Skeletal muscle tissue (tissue), 4 donors: Measurements from ENCODE around the gene THNSL1. TPM values are rescaled to one million over a fixed set of nuclear protein-coding genes. Genes with fewer than 3 reads are reported as not detected.

ENCODE experiments used
- H3K27ac ChIP-seq: one replicate; pipeline ENCODE4 v1.7.0; 2013; ENCODE audit warnings: mild to moderate bottlenecking, low read depth, low read length, inconsistent platforms
- H3K27me3 ChIP-seq, 3 donors: one replicate each; pipeline ENCODE4 v1.7.0; 2013; ENCODE audit warnings: low read length in 3 of 3; ENCODE audit not compliant: control insufficient read depth in 3 of 3, insufficient read depth in 3 of 3
- H3K36me3 ChIP-seq, 3 donors: one replicate each; pipeline ENCODE4 v1.7.0; 2013; ENCODE audit warnings: low read length in 3 of 3; ENCODE audit not compliant: control insufficient read depth in 3 of 3, insufficient read depth in 3 of 3
- H3K4me1 ChIP-seq, 3 donors: one replicate each; pipeline ENCODE4 v1.7.0; 2013; ENCODE audit warnings: low read length in 3 of 3, mild to moderate bottlenecking in 3 of 3; ENCODE audit not compliant: control insufficient read depth in 3 of 3, insufficient read depth in 3 of 3
- H3K4me3 ChIP-seq, 3 donors: one replicate each; pipeline ENCODE4 v1.7.0; 2013; ENCODE audit warnings: low read length in 3 of 3
- H3K9ac ChIP-seq, 3 donors: one replicate each; pipeline ENCODE4 v1.7.0; 2013; ENCODE audit warnings: low read length in 3 of 3, mild to moderate bottlenecking in 3 of 3, moderate library complexity in 2 of 3, low read depth in 1 of 3
- H3K9me3 ChIP-seq, 3 donors: one replicate each; pipeline ENCODE4 v1.7.0; 2013; ENCODE audit warnings: low read length in 3 of 3; ENCODE audit not compliant: control insufficient read depth in 3 of 3
- total RNA-seq: library from RNA; depleted of rRNA; stranded (reverse); fragments of >200 nt; gene quantifications from one replicate; pipeline ENCODE4 v1.2.3, GENCODE V29; 2014
- donor health status: Osteomylitis.

THNSL1 gene
- total RNA-seq, 1 donor from 2014 or later, result 6.8 TPM

DNA sequence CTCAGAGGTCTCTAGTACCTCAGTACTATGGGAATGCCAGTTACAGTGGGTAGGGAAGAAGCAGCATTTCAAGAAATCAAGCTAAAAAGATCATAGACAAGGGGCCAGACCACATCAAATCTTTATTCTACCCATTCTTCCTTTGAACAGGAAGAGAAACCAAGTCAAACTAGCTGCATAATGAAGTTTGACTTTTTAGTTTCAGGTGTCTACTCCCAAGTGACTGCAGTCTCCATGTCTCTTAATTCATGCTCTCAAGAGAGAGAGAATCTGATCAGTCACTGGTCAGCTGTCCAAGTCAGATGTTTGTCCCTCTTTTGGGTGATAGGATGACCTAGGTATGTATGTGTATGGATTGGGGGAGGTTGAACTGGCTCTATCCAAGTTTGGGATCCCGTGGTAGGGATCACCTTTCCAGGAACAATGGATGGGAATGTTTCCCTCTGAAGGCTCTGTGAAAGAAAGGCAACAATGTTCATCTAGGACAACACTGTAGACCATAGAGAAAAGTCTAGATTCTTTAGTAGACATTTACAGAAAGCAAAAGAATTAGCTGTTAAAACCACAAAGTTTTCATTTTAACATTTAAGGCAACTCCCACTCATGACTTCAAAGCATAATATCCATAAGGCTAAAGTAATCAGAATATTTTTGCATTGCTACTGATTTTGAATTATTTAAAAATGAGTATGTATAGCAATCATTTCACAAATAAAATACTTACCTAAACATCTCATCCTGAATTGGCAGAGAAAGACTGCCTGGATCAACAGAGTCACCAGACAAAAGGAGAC, 33.9 kb upstream of the THNSL1 start:
- no peak overlapping the region for H3K4me3 ChIP-seq
- no peaks in the 10 kb centered on the region for H3K9me3 ChIP-seq
- H3K4me1 ChIP-seq, result no peaks in the 10 kb centered on the region
- H3K9ac ChIP-seq, result no peak overlapping the region
- no peaks in the 10 kb centered on the region for H3K36me3 ChIP-seq
- H3K27ac ChIP-seq, result no peak overlapping the region
- no peaks in the 10 kb centered on the region for H3K27me3 ChIP-seq

DNA sequence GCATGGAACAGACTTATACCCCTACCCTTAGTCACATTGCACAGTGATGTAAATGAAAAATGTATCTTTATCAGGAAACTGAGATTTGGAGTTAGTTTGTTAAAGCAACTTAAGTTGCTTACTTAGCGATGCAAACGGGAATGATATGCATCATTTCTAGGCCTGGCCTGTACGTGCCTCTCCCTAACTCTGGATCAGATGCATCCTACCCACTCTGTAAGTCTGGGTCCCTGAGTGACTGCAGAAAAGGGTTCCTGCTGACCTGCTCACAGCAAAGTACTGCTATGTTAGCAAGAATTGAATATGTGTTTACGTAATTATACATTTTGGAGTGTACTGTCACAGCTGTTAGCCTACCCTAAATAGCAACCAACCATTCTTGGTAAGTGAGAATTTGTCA, 33.3 kb upstream of the THNSL1 start:
- no peaks in the 10 kb centered on the region for H3K36me3 ChIP-seq
- no peak overlapping the region for H3K4me3 ChIP-seq
- no peaks in the 10 kb centered on the region for H3K4me1 ChIP-seq
- H3K27me3 ChIP-seq, result no peaks in the 10 kb centered on the region
- no peaks in the 10 kb centered on the region for H3K9me3 ChIP-seq
- no peak overlapping the region for H3K9ac ChIP-seq
- no peak overlapping the region for H3K27ac ChIP-seq

DNA sequence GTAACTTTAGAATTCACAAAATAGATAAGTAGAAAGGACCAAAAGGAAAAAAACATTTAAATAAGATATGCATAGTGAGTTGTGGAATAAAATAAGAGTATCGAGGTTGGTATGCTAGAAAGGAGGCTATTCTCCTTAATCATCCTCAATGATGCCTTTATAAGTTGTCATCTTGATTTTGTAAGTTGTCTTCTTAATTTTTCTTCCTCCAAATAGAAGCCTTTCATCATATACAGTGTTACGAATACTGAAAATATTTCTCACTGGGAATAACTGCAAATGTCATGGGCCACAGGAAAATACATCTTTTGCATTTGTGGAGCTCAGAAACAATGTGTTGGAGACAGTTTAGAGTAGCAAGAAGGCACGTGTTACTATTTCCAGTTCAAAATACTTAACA, 32.5 kb upstream of the THNSL1 start:
- Histone ChIP-seq H3K9me3 (no peaks in the 10 kb centered on the region), H3K9ac (no peak overlapping the region), H3K4me1 (no peaks in the 10 kb centered on the region), H3K27ac (no peak overlapping the region), H3K4me3 (no peak overlapping the region), H3K27me3 (no peaks in the 10 kb centered on the region), H3K36me3 (no peaks in the 10 kb centered on the region)

DNA sequence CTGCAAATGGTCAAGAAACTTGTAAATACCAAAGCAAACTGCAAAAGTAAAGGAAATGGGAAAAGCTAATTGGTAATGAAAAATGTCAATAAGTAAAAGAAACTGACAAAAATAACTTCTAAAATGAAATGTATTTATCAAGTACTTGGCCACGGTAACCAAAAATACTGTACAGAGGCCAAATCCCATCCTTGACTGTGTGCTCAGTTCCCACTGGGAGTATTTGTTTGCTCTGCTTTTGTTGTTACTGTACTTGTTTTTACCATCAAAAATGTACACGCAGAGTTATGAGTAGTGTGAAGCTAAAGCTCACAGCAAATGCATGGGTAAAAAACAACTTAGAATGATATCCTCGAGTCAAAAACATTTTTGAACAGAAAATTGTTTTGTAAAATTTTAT, 31.5 kb upstream of the THNSL1 start:
- Histone ChIP-seq H3K4me1 (no peaks in the 10 kb centered on the region), H3K9ac (no peak overlapping the region), H3K27ac (no peak overlapping the region), H3K9me3 (no peaks in the 10 kb centered on the region), H3K36me3 (no peaks in the 10 kb centered on the region), H3K4me3 (no peak overlapping the region), H3K27me3 (no peaks in the 10 kb centered on the region)

DNA sequence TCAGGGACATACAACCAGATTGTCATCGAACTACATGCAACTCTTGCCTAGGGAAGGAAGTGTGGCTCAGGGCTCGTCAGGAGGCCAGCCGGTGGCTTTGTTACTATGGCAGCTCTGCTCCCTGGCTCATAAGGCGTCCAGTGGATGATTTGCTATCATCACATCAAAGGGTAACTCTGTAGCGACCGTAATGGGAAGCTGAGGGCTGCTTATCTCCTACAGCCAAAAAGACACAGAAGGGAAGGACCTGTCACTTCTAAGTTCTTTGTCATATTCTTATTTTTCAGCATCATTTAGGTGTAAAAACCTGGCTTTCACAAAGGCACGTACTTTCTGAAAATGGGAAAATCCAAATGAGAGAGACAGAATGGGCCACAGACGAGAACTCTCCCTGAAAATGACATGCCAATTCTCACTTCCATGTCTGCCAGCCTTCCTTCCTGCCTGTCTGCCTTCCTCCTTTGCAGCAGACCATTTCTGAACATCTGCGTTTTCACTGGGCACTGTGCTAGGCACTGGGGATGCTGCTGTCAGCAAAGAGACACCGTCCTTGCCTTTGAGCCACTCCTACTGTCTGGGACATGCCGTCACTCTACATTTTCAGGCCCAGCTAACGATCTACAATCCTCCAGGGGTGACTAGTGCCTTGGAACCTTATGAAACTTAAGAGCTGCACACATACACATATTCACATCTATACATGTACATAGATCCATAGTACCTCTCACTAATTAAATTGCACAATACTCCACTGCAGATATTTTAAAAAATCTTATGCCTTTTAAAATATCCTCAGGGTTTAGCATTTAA, 27.4 kb upstream of the THNSL1 start:
- H3K36me3 ChIP-seq, result no peaks in the 10 kb centered on the region
- H3K27ac ChIP-seq, result no peak overlapping the region
- H3K4me1 ChIP-seq, result no peaks in the 10 kb centered on the region
- H3K9ac ChIP-seq, result no peak overlapping the region
- H3K4me3 ChIP-seq, result no peak overlapping the region
- no peaks in the 10 kb centered on the region for H3K27me3 ChIP-seq
- no peaks in the 10 kb centered on the region for H3K9me3 ChIP-seq

DNA sequence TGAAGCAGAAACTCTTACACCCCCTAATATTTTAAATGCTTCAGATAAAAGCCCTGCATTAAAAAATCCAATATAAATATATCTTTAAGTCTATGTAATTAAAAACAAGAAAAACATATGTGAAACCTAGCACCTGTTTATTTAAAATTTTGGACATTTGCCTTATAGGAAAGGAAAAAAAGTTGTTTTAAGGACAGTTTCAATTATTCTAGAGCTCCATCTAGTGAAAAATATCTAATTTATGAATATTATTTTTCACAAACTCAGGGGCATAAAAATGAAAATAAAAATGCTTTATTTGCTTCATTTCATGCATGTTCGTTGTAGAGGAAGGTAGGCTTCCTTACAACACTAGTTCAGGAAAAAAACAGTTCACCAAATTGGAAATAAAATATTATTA, 26.5 kb upstream of the THNSL1 start:
- H3K9me3 ChIP-seq, result no peaks in the 10 kb centered on the region
- H3K4me3 ChIP-seq, result no peak overlapping the region
- no peak overlapping the region for H3K27ac ChIP-seq
- no peak overlapping the region for H3K9ac ChIP-seq
- H3K36me3 ChIP-seq, result no peaks in the 10 kb centered on the region
- no peaks in the 10 kb centered on the region for H3K4me1 ChIP-seq
- H3K27me3 ChIP-seq, result no peaks in the 10 kb centered on the region

DNA sequence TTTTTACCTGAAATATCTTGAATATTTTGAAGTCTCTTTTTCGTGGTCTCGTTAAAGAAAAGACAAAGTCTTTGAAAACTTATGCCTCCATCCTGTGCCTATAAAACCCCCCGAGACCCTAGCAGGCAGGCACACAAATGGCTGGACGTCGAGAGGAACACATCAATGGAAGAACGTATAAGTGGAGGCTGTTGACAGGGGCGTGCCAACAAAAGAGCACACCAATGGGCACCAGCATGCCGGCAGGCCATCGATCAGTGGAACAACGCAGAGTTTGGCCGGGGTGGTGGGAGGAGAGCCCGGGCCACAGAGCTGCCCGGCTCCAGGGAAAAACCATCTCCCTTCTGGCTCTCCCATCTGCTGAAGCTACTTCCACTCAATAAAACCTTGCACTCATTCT, 25.1 kb upstream of the THNSL1 start:
- no peaks in the 10 kb centered on the region for H3K4me1 ChIP-seq
- H3K4me3 ChIP-seq, result no peak overlapping the region
- no peaks in the 10 kb centered on the region for H3K27me3 ChIP-seq
- H3K9ac ChIP-seq, result no peak overlapping the region
- no peaks in the 10 kb centered on the region for H3K9me3 ChIP-seq
- H3K36me3 ChIP-seq, result no peaks in the 10 kb centered on the region
- no peak overlapping the region for H3K27ac ChIP-seq

DNA sequence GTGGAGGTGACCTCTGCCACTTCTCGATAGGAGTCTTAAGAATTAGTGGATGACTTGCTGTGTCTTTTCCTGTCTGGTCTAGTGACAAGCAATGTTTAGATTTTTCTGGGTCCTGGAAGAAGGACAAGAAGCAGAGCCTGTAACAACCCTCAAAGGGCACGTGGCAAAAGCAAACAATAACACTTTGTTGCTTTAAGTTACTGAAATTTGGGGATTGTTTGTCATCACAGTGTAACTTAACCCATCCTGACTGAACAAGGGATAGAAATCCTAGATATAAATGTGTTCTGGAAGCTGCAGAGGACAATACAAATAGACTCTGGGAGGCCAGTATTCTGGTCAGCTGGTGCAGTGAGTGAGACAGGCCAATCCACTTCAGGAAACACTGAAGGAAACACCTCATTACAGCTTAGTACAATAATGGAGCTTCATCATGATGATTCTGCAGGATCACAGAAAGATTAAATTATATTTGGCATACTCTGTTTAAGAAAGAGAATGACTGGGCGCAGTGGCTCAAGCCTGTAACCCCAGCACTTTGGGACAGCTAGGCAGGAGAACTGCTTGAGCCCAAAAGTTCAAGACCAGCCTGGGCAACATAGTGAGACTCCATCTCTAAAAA, 23.8 kb upstream of the THNSL1 start:
- Histone ChIP-seq H3K36me3 (no peaks in the 10 kb centered on the region), H3K9me3 (no peaks in the 10 kb centered on the region), H3K4me1 (no peaks in the 10 kb centered on the region), H3K4me3 (no peak overlapping the region), H3K27me3 (no peaks in the 10 kb centered on the region), H3K9ac (no peak overlapping the region), H3K27ac (no peak overlapping the region)

DNA sequence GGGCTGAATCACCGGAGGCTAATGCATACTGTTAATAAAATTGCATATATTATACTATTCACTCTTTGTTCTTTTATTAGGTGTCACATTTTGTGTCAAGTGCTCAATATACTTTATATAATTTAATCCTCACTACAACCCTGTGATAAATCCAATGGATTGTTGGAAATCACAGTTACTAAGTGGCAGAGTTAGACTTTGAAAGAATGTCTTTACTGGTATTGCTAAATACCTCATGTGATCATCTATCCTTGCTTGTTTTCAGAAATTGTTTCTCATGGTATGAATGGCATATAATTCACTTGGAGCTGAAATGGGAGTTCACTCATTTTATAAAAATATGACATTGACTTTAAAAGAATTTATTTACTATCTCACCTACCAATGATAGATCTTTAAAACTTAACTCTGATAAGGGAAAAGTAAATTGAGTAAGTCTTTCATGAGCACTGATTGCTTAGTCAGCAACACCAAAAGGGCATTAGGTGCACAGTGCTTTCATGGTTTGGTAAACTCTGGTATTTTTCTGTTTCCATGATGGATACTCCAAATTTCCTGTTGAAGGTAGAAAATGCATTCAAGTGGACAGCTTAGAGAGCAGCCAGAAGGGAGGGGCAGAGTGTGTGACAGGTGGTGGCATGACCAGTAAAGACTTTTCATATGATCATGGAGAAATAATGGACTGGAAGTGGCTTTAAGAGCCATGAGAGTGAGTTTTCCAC, 23.0 kb upstream of the THNSL1 start:
- no peaks in the 10 kb centered on the region for H3K36me3 ChIP-seq
- no peaks in the 10 kb centered on the region for H3K4me1 ChIP-seq
- H3K9me3 ChIP-seq, result no peaks in the 10 kb centered on the region
- H3K27ac ChIP-seq, result no peak overlapping the region
- no peak overlapping the region for H3K4me3 ChIP-seq
- H3K27me3 ChIP-seq, result no peaks in the 10 kb centered on the region
- H3K9ac ChIP-seq, result no peak overlapping the region
